Loucy (cell line): ENCODE results near the gene JAK3.

ENCODE experiments used
- H2AFZ ChIP-seq: fragments of 200-600 bp; sonication (generic); 2 replicates; pipeline ENCODE4 v1.6.0; 2016; ENCODE audit warnings: antibody characterized with exemption, mild to moderate bottlenecking, low read length, moderate library complexity
- H3F3A ChIP-seq: fragments of 200-600 bp; 2 replicates; pipeline ENCODE4 v1.6.0; 2016; ENCODE audit warnings: antibody characterized with exemption, low read depth, mild to moderate bottlenecking
- H3K27me3 ChIP-seq: fragments of 200-600 bp; sonication (generic); 2 replicates; pipeline ENCODE4 v1.6.1; 2014; ENCODE audit warnings: low read length, mild to moderate bottlenecking; ENCODE audit not compliant: insufficient read depth, poor library complexity, severe bottlenecking
- H3K36me3 ChIP-seq: fragments of 200-600 bp; sonication (generic); 2 replicates; pipeline ENCODE4 v1.6.1; 2016; ENCODE audit warnings: low read length; ENCODE audit not compliant: insufficient read depth
- H3K4me1 ChIP-seq: fragments of 200-600 bp; sonication (generic); 2 replicates; pipeline ENCODE4 v1.5.1; 2014; ENCODE audit warnings: low read length, mild to moderate bottlenecking; ENCODE audit not compliant: insufficient read depth, poor library complexity, severe bottlenecking
- H3K4me2 ChIP-seq: fragments of 200-600 bp; sonication (generic); 2 replicates; pipeline ENCODE4 v1.6.0; 2014; ENCODE audit warnings: antibody characterized with exemption, low read length, low read depth, mild to moderate bottlenecking; ENCODE audit not compliant: poor library complexity, severe bottlenecking
- H3K4me3 ChIP-seq: fragments of 200-600 bp; sonication (generic); 2 replicates; pipeline ENCODE4 v1.5.1; 2014; ENCODE audit warnings: low read length, mild to moderate bottlenecking, mixed read lengths; ENCODE audit not compliant: poor library complexity, severe bottlenecking
- H3K79me2 ChIP-seq: fragments of 200-600 bp; sonication (generic); 2 replicates; pipeline ENCODE4 v1.6.1; 2014; ENCODE audit warnings: low read length; ENCODE audit not compliant: insufficient read depth
- H3K9ac ChIP-seq: fragments of 200-600 bp; sonication (generic); 2 replicates; pipeline ENCODE4 v1.6.0; 2014; ENCODE audit warnings: mild to moderate bottlenecking, low read depth, low read length, moderate library complexity; ENCODE audit not compliant: poor library complexity, severe bottlenecking
- H3K9me2 ChIP-seq: fragments of 200-600 bp; sonication (generic); replicated peaks from 2 replicates; pipeline ENCODE4 v1.6.1; 2016; ENCODE audit warnings: low read depth, low read length, mixed read lengths
- H3K9me3 ChIP-seq: fragments of 200-600 bp; sonication (generic); 2 replicates; pipeline ENCODE4 v1.6.1; 2014; ENCODE audit warnings: mild to moderate bottlenecking, antibody characterized with exemption, low read length, low read depth; ENCODE audit not compliant: insufficient read depth
- H4K20me1 ChIP-seq: fragments of 200-600 bp; sonication (generic); 2 replicates; pipeline ENCODE4 v1.6.0; 2014; ENCODE audit warnings: antibody characterized with exemption, low read length, mild to moderate bottlenecking; ENCODE audit not compliant: insufficient read depth, poor library complexity, severe bottlenecking
- CTCF ChIP-seq: fragments of 200-600 bp; sonication (generic); conservative IDR thresholded peaks from 2 replicates; pipeline ENCODE4 v1.5.1; 2014; ENCODE audit warnings: mild to moderate bottlenecking, antibody characterized with exemption, low read length
- EZH2phosphoT487 ChIP-seq: fragments of 200-600 bp; IDR thresholded peaks from 2 replicates; pipeline ENCODE4 v1.6.1; 2018; ENCODE audit warnings: antibody characterized with exemption, mild to moderate bottlenecking, moderate library complexity, borderline replicate concordance

JAK3 gene

GRCh38 chr19:17873786-17874757 is 26.3 kb upstream of the JAK3 start:
- Histone ChIP-seq H3K79me2 (no peaks in the 10 kb centered on the region), H3K9ac (no peak overlapping the region), H3K36me3 (no peaks in the 10 kb centered on the region), H4K20me1 (no peaks in the 10 kb centered on the region), H3K9me2 (no peaks in the 10 kb centered on the region), H3K27me3 (no peaks in the 10 kb centered on the region), H3K4me2 (no peak overlapping the region), H2AFZ (no peak overlapping the region), H3K4me3 (no peak overlapping the region), H3K9me3 (no peaks in the 10 kb centered on the region), H3F3A (no peaks in the 10 kb centered on the region), H3K4me1 (no peaks in the 10 kb centered on the region)
- no peak for TF ChIP-seq EZH2phosphoT487
- no peak for TF ChIP-seq CTCF

GRCh38 chr19:17872251-17873001 is 24.6 kb upstream of the JAK3 start:
- no peak overlapping the region for H3K4me2 ChIP-seq
- H4K20me1 ChIP-seq: no peaks in the 10 kb centered on the region
- H3K36me3 ChIP-seq: no peaks in the 10 kb centered on the region
- H3K4me3 ChIP-seq: no peak overlapping the region
- no peaks in the 10 kb centered on the region for H3K79me2 ChIP-seq
- H3K27me3 ChIP-seq: no peaks in the 10 kb centered on the region
- no peaks in the 10 kb centered on the region for H3K9me2 ChIP-seq
- no peak overlapping the region for H3K9ac ChIP-seq
- H2AFZ ChIP-seq: no peak overlapping the region
- TF ChIP-seq EZH2phosphoT487: no peak
- no peak for TF ChIP-seq CTCF
- no peaks in the 10 kb centered on the region for H3K4me1 ChIP-seq
- H3K9me3 ChIP-seq: no peaks in the 10 kb centered on the region
- H3F3A ChIP-seq: no peaks in the 10 kb centered on the region

- Histone ChIP-seq H3K27me3 (no peaks in the 10 kb centered on the region), H3K4me3 (no peak within 1 kb of the TSS), H3K9me3 (no peaks in the 10 kb centered on the region), H3K79me2 (no peaks in the 10 kb centered on the region), H3F3A (no peaks in the 10 kb centered on the region), H4K20me1 (no peaks in the 10 kb centered on the region), H3K36me3 (no peaks in the 10 kb centered on the region), H3K9me2 (no peaks in the 10 kb centered on the region), H3K9ac (no peak within 1 kb of the TSS), H2AFZ (no peak within 1 kb of the TSS), H3K4me2 (no peak within 1 kb of the TSS), H3K4me1 (no peaks in the 10 kb centered on the region)
- no peak for TF ChIP-seq CTCF
- TF ChIP-seq EZH2phosphoT487: no peak
These were observed 24.1 kb upstream of the JAK3 start, which contains the start of gene SLC5A5 for GRCh38 chr19:17871878-17872250. Gene SLC5A5, plus strand, starts transcription at chr19:17871945. Its CDS starts 375 bp downstream, at chr19:17872320.
